HK-2 (cell line): ENCODE data around the gene SLC35A2.

ENCODE experiments used
- DNase-seq: peaks from one replicate; pipeline ENCODE4 v3.0.0-alpha.2; 2018; ENCODE audit not compliant: unreplicated experiment

Gene SLC35A2

DNA sequence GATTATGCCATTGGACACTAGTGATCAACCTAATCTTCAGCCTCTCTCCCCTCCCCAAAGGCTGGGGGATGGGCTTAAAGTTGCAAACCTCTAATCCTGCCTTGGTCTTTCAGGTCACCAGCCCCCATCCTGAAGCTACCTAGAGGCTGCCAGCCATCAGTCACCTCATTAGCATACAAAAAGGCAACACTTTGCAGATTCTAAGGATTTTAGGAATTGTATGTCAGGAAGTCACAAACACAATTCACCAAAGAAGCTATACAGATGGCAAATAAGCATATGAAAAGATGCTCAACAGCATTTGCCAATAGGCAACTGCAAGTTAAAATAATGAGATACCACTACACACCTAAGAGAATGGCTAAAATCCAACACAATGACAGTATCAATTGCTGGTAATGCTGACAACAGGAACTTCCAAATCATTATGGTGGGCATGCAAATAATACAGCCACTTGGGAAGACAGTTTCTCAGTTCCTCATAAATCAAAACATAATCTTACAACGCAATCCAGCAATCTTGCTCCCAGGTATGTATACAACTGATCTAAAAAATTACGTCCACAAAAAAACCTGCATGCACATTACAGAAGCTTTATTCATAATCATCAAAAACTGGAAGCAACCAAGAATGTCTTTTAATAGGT is 16.4 kb upstream of the SLC35A2 start:
- no peak for DNase-seq

DNA sequence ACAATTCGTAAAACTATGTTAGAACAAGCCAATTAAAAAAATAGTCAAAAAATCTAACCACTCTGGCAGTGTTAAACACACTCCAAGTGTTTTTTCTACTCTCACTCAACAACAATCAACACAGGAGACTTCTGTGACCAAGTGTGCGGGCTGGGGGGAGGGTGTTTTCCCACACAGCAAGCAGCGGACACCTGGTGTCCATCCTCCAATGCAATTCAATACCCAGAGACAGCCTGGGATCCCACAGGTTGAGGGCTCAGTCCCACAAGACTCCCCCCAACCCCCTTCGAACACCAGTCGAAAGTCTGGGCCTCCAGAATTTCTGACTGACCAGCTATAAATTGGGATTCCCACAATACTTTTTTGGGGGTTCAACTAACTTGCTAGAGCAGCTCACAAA is 15.7 kb upstream of the SLC35A2 start:
- no peak for DNase-seq

DNA sequence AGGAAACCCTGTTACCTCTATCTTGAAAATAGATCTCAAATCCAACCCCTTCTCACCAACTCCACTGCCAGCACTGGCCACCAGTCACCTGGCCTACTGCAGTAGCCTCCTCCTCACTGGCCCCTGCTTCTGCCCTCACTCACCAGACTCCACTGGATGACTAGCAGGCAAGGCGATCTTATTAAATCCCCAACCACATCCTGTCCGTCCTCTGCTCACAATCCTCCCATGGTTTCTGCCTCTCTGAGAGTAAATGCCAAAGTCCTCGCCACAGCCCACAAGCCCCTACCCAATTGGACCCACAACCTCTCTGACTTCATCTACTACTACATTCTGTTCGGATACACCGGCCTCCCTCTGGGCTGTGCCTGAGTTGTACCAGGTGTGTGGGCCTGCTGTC is 12.8 kb upstream of the SLC35A2 start:
- DNase-seq: no peak

DNA sequence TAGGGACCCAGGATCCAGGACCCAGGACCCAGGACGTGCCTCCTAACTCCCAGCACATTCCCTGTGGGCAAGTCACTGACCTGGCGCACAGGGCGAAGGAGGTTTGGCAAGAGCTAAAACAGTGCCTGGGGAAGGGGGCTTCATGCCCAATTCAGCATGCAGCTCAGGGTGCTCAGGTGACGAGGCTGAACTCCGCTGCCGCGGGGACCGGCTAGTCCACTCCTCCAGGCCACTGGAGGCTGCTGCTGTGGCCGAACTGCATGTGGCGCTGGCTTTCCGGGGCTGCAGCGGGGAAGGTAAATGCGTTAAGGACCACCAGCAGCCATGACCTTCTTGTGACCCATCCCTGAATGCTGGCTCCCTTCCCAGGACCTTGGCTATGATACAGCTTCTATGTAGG is 12.3 kb upstream of the SLC35A2 start:
- no peak for DNase-seq

DNA sequence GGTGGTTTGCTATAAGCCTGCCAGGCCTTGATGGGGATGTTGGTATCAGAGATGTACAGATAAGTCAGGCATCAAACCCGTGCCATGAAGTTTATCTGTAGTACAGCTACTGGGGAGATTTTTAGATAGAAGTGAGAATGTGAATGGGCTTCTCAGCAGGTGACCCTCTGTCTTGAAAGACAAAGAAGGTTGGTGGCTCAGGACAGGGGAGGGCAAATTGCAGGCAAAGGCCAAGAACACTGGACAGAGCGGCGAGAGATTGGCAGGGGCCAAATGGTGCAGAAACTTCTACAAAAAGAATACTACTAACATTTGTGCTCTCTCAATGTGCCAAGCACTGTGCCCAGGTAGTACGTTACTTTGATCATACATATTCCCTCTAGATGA is 9.3 kb upstream of the SLC35A2 start:
- no peak for DNase-seq

GRCh38 chrX:48919947-48920717 is 8.7 kb upstream of the SLC35A2 start:
- DNase-seq: no peak

DNA sequence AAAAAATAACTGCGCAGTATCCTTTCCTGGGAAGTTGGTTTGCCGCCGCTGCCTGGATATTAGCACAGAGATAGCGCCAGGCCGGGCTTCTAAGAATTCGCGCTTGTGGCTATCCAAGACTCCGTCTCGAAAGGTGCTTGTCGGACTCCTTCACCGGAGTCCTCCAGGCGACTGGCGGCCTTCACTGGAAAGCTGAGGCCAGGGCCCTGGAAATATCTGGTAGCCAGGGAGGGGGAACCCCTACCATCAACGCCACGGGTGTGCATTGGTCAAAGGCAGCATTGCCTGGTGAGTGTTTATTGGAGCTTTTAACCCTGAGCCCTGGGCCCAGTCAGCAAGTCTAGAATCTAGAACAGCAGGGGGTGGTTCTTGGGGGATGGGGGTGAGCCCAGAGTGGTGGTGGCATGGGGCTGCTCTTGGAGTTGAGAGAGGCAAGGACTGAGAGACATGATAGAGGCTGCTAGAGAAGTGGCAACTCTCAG is 8.0 kb upstream of the SLC35A2 start:
- DNase-seq: no peak

DNA sequence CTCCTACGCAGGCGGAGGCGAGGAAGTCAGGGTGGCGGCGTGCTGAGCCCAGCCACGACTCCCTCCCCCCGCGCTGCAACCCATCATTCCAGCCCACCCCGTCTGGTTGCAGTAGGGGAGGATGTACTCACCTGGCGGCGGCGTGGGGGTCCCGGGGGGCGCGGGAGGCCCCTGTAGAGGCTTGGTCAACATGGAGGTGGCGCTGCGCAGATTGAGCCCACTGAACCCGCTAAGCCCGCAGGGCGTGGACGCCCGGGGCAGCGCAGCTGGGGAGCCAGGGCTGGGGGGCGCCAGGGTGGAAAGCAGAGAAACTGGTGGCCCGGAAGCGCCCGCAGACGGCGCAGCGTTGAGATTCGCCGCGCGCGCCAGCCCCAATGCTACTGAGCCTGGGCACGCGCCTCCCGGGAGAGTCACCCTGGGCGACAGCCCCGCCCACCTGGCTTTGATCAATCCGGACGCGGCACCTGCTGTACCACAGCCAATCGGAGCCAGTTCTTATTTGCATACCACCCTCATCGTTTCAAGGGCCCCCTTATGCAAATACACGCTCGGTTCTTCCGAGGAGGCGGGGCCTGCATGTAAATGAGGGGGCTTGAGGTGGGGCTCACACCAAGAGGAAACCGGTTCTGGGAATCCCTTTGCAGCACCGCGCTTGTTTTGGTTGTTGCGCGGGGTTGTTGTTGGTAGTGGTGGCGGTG is 7.3 kb upstream of the SLC35A2 start, which contains the start of gene PIM2:
Gene PIM2, minus strand, starts transcription at position 382 of the 698 bp plus-strand sequence. Its CDS starts 190 bp downstream, at position 192.
- DNase-seq: peak; percentile 91

GRCh38 chrX:48918301-48918642 is 6.8 kb upstream of the SLC35A2 start:
- DNase-seq: peak; percentile 32

GRCh38 chrX:48917139-48918001 is 5.9 kb upstream of the SLC35A2 start:
- DNase-seq: peak; percentile 90

DNA sequence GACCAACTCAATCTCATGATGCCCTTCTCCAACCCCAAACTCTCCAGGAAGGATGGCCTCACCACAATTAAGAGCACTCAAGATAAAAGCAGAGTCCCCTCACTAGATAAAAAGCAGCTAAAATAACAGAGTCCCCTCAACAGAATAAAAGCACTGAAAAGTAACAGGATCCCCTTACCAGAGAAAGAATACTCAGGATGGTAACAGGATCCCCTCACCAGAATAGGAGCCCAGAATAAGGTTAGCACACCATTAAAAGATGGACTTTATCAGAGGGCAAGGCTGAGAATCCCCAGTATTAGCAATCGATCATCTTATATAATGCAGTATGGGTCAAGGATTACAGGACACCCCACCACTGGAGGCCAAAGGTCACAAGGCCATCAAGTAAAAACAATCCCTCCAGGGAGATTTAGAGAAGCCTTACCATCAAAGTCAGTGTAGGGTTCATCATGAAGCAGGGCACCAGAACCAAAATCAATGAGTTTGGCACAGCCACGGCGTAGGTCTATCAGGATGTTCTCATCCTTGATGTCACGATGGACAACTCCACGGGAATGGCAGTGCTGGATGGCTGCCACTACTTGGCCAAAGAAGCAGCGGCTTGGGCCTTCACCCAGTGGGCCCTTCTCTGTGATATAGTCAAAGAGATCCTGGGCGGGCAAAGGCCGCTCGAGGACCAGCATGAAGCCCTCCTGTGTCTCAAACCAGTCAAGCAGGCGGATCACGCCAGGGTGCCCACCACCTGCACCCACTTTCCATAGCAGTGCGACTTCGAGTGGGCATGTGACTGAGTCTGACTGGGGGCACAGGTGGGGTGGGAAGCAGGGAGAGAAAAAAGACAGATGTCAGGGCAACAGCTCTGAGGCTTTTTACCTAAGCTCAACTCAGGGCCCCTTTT is 3.4 kb upstream of the SLC35A2 start:
- DNase-seq: no peak

DNA sequence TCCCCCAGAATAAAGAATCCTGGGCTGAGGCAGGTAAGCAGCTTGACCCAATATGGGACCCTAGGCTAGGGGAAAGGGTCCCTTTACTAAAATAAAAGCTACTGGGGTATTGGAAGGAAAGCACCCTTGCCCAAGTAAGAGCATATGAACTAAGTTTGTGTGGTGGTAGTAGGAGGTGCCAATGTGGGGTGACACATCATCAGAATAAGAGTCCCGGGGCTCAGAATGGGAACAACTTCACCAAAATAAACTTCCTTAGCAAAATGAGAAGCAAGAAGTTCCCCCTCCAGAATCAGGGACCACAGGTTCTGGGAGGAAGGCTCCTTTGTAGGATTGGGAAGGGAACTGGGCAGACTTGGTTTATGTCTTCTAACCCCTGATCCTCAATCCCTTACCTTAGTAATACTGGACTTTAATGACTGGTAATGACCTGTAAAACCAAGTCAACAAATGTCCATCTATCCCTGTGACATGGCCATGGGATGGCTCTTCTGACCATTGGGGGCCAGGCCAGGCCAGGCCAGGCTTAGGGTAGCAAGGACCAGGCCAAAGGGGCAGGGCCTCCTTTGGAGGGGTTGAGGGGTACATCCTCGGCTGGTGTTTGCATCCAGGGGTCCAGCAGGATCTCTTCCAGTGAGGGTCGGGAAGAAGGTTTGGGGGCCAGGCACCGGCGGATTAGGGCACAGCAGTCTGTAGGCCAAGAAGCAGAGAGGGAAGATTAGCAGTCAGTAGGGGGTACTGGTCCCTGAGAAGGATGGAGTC is 2.3 kb upstream of the SLC35A2 start:
- no peak for DNase-seq

GRCh38 chrX:48910926-48911411 is 477 bp downstream of the SLC35A2 start:
- no peak for DNase-seq

DNA sequence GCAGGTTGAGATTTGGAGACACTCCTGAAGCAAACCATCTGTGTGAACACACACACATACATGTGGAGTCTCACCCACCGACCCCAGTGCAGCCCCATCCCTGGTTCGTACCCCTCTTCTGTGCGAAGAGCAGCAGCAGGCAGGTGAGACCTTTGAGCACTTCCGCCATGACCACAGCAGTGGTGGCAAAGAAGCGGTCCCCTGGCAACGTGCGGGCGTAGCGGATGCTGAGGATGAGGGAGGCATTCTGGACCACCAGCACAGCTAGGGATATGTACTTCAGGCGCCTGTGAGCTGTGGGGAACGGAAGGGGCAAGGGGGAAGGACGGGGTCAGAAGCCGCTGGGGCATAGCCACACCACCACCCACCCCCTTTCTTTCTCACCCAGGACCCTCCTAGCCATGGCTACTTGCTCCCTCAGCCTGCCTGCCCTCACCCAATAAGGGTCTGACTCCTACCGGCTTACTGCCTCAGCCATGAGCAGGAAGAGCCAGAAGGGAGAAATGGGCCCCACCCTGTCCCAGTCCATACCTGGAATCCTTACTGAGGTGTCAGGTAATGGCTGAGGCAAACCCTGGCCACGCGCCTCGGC is 1.6 kb downstream of the SLC35A2 start:
- DNase-seq: no peak

DNA sequence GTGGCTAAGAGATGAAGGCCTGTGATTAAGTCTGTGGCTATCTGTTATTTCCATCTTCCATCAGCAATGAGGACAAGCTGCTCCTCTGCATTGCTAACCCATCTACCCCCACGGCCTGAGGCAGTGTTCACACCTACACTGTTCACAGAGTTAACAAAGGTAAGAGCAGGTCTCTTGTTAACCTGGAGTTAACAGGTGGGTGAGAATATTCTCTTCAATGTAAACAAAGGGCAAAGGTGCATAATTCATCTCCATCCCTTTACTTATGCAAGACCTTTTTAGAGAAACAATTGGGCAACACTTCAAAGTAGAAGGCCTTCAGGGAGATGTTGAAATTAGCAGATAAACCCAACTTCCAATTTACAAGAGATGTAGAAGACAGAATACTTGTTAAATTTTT is 2.8 kb downstream of the SLC35A2 start:
- no peak for DNase-seq

- no peak for DNase-seq
Observed at GRCh38 chrX:48905090-48905790, 6.2 kb downstream of the SLC35A2 start.

- no peak for DNase-seq
Observed at GRCh38 chrX:48904626-48905025, 6.8 kb downstream of the SLC35A2 start.

GRCh38 chrX:48904180-48904579 is 7.3 kb downstream of the SLC35A2 start:
- DNase-seq: no peak

DNA sequence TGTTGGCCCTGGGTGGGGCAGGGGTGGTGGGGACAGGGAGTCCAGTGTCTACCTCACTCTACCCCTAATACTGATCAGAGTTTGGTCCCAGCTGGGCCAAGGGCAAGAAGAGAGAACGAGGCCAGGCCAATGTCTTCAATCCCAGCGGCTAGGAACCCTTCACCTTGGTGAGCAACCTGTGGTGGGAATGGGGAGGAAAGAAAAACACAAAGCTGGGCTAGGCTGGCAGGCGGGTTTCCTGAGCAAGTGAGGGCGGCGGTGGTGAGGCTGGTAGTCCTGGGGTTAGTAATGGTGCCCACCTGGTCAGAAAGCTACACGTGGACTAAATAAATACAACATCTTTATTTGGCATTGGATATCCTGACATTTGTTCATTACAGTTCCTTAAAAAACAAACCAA is 8.2 kb downstream of the SLC35A2 start:
- DNase-seq: no peak
